Measurements from ENCODE around the gene PLEKHA6.

DNA sequence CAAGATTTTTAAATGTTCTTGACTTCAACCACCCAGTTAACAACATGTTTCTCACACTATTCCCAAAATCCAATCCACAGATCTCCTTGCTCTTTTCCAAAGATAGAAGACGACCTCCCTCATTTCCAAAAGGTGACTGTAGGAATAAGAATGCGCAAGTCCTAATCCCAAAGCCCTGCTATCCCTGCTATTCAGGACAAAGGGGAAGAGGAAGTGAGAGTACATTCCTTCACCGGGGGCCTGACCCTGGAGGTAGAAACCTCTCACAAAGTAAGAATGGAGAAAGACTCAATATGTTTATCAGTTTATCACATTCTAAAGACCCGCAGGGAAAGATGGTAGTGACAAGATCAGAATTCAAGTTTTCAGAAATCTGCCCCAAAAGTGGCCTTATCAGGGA, 55.7 kb downstream of the PLEKHA6 start:
- TF ChIP-seq, protein P1, sequence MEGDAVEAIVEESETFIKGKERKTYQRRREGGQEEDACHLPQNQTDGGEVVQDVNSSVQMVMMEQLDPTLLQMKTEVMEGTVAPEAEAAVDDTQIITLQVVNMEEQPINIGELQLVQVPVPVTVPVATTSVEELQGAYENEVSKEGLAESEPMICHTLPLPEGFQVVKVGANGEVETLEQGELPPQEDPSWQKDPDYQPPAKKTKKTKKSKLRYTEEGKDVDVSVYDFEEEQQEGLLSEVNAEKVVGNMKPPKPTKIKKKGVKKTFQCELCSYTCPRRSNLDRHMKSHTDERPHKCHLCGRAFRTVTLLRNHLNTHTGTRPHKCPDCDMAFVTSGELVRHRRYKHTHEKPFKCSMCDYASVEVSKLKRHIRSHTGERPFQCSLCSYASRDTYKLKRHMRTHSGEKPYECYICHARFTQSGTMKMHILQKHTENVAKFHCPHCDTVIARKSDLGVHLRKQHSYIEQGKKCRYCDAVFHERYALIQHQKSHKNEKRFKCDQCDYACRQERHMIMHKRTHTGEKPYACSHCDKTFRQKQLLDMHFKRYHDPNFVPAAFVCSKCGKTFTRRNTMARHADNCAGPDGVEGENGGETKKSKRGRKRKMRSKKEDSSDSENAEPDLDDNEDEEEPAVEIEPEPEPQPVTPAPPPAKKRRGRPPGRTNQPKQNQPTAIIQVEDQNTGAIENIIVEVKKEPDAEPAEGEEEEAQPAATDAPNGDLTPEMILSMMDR (IDR thresholded peaks at IDR 0.05) = no peak
- no peak for TF ChIP-seq POLR2A (IDR thresholded peaks at IDR 0.05)
